Right ventricle myocardium superior (tissue), 1 donor: ENCODE measurements around the gene SLC1A2. TPM values are rescaled to one million over a fixed set of nuclear protein-coding genes. Genes with fewer than 3 reads are reported as not detected.

Experiments
- ATAC-seq: fragments of 200-7000 bp; cut with Tn5 transposase; one replicate; pipeline ENCODE4 v1.9.1; 2020; ENCODE audit warnings: mild to moderate bottlenecking; ENCODE audit not compliant: poor library complexity
- DNase-seq: peaks from one replicate; pipeline ENCODE4 v3.0.0-alpha.2; 2020
- intact Hi-C: fragments of 100-400 bp; cut with DNase I; formaldehyde crosslinking; loops from one replicate; pipeline ENCODE4 v1.11.2; 2022
- total RNA-seq: library from RNA; stranded (reverse); fragmentation: NEBNext Ultra II Directional; extraction: Animal tissue kit (Norgen Biotek cat#: 25700); gene quantifications from one replicate; pipeline ENCODE4 v1.2.1, GENCODE V29; 2021
- donor health status: DM: no; HTN: yes; CAD: no; lungs with severe emphysema.

SLC1A2 gene
- total RNA-seq, 1 donor from 2014 or later, result 2.0 TPM

DNA sequence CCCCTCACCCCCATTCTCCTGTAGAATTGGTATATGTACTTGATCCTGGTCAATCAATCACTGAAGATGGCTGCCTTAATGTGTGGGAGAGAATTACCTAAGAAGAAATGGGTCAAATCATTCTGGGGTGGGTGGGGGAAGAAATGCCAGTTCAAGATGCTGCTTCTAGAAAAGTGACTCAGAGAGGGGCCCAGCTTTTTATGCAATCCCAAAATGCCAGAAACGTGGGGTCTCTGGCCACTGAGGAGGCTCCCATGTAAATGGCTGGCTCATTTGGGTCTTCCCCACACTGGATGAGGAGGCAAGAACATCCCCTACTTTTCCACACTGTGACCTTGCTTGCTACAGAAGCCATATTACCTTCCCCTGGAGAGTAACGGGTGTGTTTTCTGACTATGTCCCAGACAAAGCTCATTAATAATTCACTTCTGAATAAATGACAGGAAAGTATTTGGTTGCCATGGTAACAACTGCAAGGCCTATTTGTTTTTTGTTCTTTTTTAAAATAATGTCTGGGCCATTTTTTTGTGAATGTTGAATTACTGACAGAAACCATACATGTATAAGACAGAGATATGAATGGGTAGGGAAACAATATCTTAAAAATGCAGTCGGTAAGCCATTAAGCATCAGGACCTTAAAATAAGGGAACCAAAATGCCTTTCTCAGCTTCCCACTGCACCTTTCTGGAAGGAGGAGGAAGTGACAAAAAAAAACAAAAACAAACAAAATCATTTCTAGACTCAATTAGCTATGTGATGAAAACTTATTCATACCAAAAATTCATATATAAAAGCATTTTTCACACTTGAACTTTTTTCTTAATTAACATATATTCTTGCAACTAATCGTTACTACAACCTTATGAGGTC is 32.0 kb downstream of the SLC1A2 start:
- no peak for DNase-seq
- no peak for ATAC-seq
- intact Hi-C loops, result loop anchor here (10.0 kb wide), 1 partner anchor 153 kb away; no protein-coding TSS in a partner anchor

DNA sequence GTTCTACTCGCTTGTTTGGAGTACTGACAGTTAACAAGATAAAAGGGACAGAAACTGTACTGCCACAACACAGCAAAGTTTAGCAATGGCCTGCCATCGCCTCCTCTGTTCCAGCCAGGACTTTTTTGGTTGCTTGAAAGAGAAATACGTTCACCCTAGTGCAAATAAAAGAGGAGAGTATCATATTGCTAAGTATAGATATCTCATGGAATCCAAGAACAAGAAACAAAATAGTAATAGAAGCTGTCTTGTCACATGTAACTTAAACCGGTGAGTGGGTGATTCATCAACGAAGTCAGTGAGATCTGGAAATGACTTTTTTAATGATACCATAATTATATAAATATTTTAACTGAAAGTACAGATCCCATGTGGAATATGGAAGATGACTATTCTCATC is 35.4 kb downstream of the SLC1A2 start:
- no peak for ATAC-seq
- DNase-seq, result no peak
- intact Hi-C loops, result loop anchor here (10.0 kb wide), 1 partner anchor 149 kb away; no protein-coding TSS in a partner anchor

DNA sequence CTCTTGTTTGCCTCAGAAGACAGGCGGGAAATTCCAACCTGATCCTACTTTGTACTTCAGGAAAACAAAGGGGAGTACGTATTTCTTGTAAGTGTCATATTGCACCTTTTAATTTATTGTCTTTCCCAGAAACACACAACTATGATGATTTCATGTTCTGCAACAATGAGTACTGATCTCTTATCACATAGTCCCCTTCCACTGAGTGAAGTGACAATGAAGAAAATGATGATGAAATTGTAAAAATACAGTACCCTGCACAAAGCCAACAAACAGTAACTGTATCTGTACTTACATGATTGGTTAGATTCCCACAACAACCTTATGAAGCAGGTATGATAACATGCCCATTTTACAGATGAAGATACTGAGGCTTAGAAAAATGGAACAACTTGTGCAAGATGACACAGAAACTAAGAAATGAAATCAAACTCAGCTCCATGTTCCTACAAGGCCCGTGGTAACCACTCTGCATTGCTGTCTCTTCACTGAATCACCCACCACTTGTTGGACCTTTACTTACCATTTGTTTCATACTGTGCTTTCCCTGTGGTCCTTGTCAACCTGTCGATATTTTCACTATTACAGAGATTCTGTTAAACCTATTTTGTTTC is 37.5 kb downstream of the SLC1A2 start:
- no peak for DNase-seq
- ATAC-seq, result no peak
- intact Hi-C loops, result loop anchor here (10.0 kb wide), 1 partner anchor 147 kb away; no protein-coding TSS in a partner anchor

DNA sequence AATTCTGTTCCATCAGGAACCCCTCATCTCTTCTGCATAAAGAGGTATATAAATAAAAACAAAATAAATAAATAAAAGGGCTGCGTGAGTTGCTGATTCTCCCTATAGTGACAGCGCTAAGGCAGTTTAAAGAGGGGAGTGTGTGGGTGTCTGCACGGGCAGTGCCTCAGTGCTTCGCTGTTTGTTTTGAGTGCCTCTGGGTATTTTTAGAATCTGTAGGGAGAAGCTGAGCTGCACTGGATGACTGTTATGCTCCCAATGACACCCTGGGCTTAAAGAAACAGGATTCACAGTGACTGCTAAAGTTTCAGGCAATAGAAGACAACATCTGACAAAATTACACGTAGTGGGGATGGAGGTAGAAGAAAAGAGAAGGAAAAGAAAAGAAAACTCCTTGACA is 38.8 kb downstream of the SLC1A2 start:
- peak; percentile 96 for ATAC-seq
- intact Hi-C loops, result loop anchor here (10.0 kb wide), 1 partner anchor 146 kb away; no protein-coding TSS in a partner anchor
- DNase-seq, result no peak

DNA sequence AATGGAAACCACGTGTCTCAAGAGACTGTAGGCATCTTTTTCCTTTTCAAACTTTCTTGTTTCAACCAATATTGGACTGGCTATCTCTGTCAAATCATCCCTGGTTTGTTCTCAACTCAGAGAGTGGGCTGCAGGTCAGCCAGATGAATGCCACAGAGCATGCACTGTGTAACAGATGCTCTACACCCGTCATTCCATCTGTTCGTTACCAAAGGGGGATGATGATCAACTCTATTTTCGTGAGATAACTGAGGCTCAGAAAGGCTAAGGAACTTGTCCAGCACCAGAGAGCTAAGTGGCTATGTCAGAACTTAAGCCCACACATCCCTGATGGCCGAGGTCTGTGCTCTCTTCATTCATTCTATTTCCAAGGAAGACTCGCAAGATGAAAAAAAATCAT is 42.1 kb downstream of the SLC1A2 start:
- intact Hi-C loops, result no loop called here
- ATAC-seq (no peak), DNase-seq (no peak)

DNA sequence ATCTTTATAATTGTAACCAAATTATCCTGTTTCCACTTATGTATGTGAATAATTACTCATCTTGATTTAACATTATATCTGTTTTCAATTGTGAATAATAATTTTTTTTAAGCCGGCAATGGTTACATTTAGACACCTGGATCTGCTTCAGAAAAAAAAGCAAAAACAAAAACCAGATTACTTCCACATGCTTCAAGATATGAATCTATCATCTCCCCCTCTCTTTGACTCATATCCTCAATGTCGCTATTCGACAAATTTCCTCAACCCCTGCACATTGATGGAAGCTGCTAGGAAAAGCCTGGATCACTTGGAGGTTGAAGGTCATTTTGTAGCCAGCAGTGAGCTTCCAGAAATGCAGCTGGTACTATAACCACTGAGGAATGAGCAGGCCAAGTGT is 42.7 kb downstream of the SLC1A2 start:
- no peak for DNase-seq
- ATAC-seq, result no peak
- intact Hi-C loops, result no loop called here

DNA sequence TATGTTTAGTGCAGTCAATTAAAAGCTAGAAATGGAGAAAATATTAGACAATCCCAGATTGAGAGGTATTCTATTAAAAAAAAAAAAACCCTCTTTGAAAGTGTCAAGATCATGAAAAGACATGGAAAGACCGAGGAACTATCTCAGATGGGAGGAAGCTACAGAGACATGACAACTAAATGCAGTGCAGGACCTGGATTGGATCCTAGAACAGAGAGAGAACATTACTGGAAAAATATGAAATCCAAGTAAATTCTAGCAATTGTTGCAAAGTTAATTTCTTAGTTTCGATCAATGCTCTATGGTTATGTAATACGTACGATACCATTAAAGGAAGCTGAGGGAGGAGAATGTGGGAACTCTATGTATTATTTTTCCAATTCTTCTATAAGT is 43.2 kb downstream of the SLC1A2 start:
- intact Hi-C loops, result no loop called here
- ATAC-seq (no peak), DNase-seq (no peak)

DNA sequence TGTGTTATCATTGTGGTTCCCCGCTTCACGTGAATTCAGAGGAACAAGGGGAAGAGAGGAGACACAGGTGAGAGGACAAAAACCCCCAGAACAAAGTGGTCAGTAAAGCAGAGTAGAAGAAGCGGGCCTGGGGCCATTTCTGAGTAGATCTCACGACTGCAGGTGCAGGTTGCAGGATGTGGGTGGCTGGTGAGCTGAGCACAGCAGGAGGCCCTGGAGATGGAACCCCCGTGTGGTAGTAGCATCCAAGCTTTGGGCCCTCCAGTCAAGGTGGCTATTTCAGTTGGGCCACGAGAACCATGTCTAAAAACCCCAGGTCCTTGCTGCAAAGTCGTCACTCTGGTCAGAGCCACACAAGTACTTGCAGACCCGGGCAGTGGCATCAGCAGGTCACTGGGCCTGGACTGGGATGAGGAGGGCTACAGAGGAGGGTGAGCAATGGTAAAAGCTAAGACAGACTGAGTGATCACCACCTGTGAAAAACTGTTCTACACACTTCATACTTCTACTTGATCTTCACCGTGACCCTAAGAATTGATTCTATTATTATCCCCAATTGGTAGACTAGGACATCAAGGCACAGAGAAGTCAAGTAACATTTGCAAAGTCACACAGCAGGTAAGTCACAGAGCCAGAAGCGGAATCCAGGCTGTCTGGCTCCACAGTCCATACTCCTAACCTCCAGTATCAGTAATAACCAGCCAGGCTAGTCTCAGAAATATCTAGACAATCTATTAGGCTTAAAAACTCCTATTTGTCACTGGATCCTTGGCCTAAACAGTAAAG is 43.8 kb downstream of the SLC1A2 start:
- intact Hi-C loops, result no loop called here
- no peak for ATAC-seq
- no peak for DNase-seq

DNA sequence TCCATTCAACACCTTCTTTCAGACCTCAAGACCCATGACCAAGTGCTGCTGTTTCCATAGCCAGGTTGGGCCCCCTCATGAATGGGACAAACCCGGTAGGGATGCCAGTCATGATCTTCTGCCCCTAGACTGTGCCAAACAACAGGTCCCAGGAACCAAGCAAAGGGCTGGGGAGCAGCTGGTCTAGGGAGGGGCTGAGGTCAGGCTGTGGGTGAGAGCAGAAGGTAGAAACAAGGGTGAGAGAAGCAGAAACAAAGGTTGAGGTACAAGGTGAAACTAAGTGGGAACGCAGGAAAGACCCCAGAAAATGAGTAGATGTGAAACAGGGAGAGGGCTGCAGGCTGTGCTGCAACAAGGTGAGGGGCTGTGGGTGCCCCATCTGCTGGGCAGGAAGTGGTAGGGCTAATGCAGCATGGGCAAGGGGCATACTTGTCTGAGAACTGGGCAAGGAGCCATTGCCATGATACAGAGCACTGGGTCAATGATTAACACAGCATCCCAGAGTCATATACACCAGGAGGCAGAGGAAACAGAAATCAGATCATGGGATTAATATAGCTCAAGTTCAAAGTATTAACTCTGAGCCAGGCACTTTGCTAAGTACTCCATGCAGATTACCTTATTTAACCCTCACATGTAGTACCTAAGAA is 45.9 kb downstream of the SLC1A2 start:
- intact Hi-C loops, result no loop called here
- ATAC-seq (peak; percentile 62), DNase-seq (no peak)

DNA sequence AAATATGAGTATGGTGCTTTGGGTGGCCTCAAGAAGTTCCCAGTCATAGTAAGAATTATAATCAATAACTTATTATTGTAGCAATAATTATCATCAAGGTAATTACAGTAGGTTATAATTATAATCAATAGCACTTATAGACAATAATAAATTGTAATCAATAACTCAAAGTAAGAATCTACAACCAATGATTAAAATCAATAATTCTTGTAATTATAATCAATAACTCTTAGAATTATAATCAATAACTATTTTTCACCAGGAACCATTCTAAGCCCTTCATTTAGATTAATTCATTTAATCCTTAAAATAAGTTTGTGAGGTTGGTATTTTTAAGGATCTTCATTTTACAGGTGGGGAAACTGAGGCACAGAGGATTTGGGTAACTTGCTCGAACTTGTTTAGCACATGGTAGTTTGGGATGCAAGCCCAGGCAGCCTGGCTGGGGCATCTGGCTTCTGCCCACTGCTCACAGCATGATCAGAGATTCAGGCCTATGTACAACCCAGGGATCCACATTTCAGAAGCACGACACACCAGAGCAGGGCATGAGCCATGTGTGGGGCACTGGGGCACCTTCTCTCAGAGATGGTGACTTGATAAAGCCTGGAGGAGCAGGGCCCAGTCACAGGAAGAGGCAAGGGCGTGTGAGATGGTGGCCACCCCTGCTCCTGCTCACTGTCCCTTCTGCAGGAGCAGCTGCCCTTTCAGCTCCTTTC is 46.6 kb downstream of the SLC1A2 start:
- no peak for ATAC-seq
- intact Hi-C loops, result no loop called here
- no peak for DNase-seq

DNA sequence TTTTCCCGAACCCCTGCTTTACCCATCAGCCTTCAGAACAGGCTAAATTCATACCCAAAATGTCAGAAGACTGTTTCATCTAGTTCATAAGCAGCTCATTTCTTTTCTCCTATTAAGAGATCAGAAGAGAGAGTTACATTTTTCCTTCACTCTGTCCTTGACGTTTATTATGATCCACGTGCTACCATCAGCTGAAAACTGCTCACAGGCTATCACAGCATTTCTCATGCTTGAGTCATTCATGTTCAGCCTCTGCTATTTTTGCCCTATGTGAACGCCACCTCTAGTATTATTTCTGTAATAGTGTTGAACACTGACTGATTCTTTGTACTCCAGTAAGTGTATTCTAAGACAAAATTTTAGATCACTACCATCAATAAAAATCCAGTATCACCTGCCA is 51.9 kb downstream of the SLC1A2 start:
- ATAC-seq, result peak; percentile 58
- intact Hi-C loops, result no loop called here
- no peak for DNase-seq

DNA sequence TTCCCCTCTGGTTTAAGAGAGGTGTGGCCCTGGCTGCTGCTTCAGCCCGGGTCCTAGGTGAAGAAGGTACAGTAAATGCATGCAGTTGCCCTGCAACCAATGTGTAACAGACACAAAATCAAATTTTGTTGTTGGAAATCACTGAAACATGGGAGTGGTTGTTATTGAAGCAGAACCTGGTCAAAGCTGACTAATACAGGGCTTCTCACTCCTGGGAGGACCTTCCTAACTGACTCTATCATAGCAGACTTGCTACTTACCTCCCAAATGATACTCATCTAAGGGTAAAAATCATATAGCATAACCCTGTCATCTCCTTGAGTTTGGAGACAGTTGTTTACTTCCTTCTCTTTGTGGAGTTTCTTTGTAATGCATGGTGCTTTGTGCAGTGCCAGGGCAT is 52.6 kb downstream of the SLC1A2 start:
- no peak for ATAC-seq
- no peak for DNase-seq
- intact Hi-C loops, result no loop called here

DNA sequence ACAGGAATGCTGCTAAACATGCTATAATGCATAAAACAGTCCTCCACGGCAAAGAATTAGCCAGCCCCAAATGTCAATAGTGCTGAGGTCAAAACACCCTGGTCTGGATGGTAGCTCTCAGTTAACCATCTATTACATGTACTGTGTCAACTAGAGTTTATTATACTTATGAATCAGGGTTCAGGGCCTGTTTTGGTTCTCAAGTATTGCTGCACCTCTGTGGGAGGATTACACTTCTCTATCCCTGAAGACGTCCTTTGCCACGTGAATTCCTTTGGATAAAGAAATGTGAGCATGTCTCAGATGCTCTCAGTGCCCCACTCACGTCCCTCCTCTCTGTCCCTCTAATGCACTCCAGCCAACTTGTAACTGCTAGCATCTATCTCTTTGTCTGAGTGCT is 53.4 kb downstream of the SLC1A2 start:
- intact Hi-C loops, result no loop called here
- ATAC-seq (no peak), DNase-seq (no peak)

DNA sequence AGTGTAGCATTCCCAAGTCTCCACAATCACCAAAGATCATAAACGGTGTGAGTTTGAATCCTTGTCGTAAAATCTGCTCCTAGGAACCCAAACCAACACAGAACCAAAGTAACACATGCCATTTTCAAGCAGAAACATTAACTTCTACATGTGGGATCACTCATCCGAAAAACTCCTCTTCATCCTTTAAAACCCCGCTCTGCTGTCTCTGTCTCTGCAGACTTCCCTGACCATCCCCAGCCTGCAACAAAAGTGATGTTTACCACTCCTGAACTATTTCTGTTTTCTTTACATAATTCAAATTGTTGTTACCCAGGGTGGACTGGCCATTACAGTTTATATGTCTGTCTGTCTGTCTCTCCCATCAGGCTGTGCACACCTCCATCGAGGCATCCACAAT is 54.0 kb downstream of the SLC1A2 start:
- no peak for ATAC-seq
- intact Hi-C loops, result no loop called here
- DNase-seq, result no peak

DNA sequence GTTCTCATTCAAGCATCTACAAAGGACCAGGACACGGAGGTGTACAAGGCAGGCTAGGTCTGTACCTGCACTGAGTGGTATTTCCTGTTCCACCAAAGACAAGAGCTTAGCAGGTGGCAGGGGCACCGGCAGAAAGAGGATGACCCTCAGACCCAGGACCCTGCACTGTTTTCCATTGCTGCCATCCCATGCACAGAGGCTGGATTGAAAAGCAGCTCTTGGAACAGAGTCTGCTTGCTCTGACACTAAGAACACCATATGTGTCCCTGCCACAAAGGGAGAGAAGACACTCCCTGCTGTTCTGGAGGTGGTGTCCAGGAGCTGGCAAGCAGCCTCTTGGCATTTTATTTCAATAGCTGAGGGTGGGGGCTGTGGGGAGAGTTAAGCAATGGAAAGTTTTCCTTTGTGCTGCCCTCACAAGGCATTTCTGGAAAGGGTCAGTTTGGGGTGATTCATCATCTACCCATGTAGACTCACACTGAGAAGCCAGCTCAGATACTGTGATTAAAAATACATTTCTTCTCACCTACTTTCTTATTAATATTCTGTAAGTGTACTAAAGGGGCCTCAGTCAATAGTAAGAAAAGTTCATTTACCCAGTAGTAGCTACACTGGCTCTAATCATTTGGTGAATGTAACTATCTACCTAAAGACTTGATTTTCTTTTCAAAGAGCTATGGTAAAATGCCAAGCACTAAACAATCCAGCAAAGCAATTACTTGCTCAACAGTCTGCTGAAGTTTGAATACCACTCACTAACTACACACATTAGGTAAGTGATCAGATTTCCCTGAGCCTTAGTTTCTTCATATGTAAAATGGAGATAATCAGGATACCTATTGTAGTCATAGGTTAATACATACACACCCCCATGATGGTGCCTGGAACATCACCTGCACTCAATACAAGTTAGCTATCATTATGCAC is 55.2 kb downstream of the SLC1A2 start:
- intact Hi-C loops, result no loop called here
- DNase-seq, result peak; percentile 63
- ATAC-seq, result peak; percentile 83

DNA sequence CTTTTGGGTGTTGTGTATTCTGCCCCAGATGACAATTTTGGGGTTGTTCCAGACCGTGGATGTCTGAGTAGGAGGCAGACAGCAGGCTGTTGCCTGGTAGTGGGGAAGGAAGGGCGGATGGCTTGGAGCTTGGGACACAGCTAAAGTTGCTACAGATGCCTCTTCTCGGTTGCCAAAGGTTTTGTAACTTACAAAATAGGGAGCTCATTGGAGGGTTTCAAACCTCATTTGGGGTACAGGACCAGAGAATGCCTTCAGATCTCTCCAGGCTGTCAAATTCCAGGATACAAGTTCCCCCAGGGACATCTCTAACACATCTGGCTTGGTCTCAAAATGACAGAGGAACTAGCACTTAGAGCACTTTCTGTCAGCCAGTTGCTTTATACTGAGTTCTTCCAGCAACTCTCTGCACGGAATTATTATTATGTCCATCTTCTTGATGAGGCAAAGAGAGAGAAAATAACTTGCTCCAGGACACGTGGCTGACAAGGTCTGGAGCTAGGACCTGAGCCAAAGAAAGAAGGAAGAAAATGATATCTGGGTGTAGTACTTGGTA is 56.0 kb downstream of the SLC1A2 start:
- intact Hi-C loops, result no loop called here
- DNase-seq, result peak; percentile 48
- peak; percentile 49 for ATAC-seq

DNA sequence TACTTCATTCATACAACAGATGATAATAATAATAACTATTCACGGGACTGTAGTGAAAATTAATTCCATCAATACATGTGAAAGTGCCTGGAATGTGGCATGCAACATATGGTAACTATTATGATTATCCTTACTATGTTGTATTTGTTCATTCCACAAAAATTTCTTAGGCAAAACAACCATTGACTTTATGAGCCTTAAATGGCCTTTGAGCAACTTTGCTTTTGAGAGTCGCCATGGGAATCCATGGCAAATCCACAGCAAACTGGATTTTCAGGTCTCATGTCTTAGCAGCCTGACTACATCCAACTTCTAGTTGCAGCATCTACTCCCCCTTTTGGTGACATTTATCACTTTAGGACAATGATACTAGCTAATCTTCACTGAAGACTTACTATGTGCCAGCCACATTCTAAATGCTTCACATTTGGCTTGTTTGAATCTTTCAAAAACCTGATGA is 56.8 kb downstream of the SLC1A2 start:
- ATAC-seq (no peak), DNase-seq (no peak)
- intact Hi-C loops, result no loop called here
